ENCODE results near the gene NID2.

Gene NID2

GRCh38 chr14:52058341-52058740 is 10.5 kb downstream of the NID2 start:
- DNase-seq (ENCODE audit: low read depth) = no peak

DNA sequence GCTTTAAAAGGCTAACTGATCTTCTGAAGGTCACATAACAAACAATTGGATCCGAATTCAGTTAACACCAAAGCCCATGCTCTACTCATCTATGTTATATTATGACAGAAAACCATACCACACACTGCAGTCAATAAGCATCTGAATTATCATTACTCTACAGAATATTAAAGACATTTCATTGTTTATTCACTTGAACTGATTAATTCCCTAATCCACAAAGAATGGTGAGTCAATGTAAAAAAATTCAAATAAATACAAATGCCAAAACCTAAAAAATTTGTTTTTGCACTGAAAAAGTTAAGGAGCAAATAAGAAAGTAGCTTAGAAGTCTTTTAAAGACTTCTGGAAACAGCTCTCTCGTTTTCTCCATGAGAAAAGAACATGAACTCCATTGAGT is 13.7 kb downstream of the NID2 start:
- DNase-seq (ENCODE audit: low read depth) = no peak

DNA sequence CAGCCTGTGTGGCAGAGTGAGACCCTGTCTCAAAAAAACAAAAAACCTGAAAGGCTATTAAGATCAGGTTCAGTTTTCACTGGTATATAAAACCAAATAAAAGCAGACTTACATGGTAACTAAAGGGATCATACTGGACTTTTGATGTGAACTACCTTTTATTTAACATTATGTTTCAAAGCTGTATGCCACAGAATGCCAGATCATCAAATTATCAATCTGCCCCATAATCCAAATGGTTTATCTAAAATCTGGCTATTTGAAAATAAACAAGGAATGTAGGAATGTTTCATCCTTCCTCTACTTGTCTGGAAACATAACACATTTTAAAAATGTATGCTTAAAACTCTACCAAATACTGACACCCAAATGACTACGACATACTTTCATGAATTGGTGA is 14.2 kb downstream of the NID2 start:
- DNase-seq (ENCODE audit: low read depth) = no peak

GRCh38 chr14:52053044-52053443 is 15.8 kb downstream of the NID2 start:
- DNase-seq (ENCODE audit: low read depth) = no peak

GRCh38 chr14:52052288-52052943 is 16.4 kb downstream of the NID2 start:
- peak; percentile 87 for DNase-seq (ENCODE audit: low read depth)

DNA sequence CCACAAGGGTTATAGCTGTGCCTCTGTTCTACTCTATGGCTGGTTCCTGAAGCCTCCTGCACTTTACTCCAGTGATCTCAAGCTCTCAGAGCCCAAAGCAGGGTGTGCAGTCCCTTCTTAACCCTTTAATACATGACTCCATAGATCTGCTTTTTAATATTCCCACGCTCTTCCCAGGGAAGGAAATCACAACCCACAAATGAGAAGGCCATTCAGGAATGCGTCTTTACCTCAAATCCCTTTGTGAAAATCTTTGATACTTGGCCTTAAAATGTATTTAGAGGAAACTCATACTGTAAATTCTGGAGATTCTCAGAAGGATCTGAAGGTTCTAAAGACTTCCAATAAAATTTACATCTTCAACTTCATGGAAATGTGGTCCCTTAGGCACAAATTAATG is 17.0 kb downstream of the NID2 start:
- no peak for DNase-seq (ENCODE audit: low read depth)

- no peak for DNase-seq (ENCODE audit: low read depth)
Measured at GRCh38 chr14:52051251-52051650, 17.6 kb downstream of the NID2 start.

- DNase-seq (ENCODE audit: low read depth) = no peak
Measured at GRCh38 chr14:52049721-52050588, 18.9 kb downstream of the NID2 start.

- no peak for DNase-seq (ENCODE audit: low read depth)
Measured at GRCh38 chr14:52049271-52049670, 19.6 kb downstream of the NID2 start.

- DNase-seq (ENCODE audit: low read depth) = no peak
Measured at GRCh38 chr14:52048641-52049204, 20.1 kb downstream of the NID2 start.

- no peak for DNase-seq (ENCODE audit: low read depth)
Measured at GRCh38 chr14:52048116-52048515, 20.7 kb downstream of the NID2 start.

DNA sequence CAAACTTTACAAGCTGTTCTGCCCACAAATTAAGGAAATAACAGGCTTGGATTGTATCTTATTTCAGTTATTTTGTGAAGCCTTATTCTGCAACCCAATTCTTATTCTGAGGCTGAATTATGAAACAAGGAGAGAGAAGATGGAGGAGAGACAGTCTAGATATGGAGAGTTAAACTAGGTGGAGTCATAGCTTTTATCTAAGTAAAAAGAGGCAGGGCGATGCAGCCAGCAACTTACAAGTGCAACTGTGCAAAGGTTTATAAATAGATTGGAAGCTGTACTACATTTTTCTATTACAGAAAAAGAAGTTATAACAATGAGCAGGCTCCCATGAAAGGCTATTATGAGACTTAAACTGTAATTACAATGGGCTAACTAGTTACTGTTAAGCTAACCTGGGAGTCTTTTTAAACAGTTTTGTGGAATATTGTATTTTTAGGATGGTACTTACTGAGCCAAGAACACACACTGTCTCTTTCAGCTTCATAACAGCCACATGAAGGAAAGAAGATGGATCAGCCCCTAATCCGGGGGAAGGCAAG is 22.4 kb downstream of the NID2 start:
- no peak for DNase-seq (ENCODE audit: low read depth)

DNA sequence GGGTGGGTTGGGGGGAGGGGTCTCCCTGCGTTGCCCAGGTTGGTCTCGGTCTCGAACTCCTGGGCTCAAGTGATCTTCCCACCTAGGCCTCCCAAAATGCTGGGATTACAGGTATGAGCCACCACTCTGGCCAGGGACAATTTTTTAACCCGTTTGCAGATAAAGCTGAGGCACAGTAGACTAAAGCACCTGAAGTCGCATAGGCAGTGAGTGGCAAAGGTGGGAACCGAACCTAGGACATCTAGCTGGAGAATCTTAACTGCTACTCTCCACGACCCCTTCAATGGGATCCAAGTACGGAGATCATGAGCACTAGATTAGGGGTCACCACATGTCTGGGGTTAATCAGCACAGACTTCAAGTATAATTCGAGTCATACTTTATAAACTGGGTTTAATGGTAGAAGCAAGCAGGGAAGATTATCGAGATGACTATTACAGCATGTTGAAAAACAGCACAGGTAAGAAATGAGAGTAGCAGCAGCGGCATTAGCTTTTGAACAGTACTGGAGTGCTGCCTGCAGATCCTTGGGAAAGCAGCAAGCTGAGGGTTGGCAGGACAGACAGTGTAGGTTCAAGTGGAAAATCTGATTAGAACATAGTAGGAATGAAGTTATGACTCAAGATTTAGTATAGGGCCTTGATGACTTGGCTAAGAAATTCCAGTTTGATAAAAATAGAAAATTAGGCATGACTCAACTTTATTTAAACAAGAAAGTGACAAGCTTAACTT is 23.9 kb downstream of the NID2 start:
- peak; percentile 70 for DNase-seq (ENCODE audit: low read depth)

GRCh38 chr14:52043690-52044089 is 25.2 kb downstream of the NID2 start:
- DNase-seq (ENCODE audit: low read depth) = no peak

DNA sequence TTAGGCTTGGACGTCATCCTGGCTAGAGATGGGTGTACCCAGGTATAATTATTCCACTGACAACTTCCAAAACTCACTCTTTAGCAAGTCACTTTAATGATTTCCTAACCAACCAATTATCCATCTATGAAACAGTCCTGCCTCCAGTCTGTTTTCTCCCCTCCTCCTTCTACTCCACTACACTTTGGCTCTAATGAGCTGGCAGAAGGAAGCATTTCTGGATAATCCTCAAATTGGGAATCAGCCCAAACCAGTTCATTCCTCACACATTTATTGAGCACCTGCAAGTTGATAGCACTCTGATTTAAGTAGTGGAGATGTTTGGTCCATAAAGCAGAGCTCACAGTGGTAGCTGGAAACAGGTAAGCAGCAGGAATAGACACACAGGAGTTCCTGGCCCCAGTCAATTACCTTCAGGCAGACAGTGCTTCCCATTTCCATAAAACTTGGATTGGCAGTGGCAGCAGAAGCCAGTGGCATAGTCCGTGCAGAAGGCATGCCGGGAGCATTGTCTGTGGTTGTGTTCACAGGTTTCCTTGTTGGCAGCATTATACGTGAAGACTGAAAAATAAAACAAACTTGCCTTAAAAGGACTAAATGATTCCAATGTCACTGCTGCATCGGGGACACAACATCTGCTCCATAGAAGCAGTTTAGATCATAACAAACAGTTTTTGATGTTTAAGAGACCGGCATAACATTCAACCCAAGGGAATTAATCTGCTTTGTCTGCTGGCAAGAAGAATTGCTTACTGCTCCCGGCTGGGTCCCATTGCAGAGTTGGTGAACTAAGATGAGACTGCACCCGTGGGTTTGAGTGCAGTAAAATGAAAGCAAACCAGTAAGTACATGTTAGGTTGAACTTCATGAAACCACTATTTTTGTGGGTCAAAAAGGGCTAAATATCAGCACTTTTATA is 26.2 kb downstream of the NID2 start:
- no peak for DNase-seq (ENCODE audit: low read depth)

DNA sequence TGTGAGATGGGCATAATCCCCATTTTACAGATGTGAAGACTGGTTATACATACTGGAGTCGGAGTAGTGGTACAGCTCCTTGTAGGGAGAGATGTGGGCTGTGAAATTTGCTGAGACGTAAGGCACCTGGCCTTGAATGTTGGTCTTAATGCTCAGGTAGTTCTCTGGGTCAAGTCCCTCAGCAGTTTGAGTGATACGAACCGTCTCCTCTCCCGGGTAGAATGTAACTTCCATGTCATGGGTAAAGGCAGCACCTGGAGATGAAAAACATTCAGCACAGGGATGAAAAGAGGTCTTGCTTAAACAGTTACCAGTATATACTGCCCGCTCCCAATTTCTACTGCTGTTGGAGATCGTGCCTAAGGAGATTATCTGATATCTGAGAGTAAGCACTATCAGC is 28.3 kb downstream of the NID2 start:
- DNase-seq (ENCODE audit: low read depth) = no peak

DNA sequence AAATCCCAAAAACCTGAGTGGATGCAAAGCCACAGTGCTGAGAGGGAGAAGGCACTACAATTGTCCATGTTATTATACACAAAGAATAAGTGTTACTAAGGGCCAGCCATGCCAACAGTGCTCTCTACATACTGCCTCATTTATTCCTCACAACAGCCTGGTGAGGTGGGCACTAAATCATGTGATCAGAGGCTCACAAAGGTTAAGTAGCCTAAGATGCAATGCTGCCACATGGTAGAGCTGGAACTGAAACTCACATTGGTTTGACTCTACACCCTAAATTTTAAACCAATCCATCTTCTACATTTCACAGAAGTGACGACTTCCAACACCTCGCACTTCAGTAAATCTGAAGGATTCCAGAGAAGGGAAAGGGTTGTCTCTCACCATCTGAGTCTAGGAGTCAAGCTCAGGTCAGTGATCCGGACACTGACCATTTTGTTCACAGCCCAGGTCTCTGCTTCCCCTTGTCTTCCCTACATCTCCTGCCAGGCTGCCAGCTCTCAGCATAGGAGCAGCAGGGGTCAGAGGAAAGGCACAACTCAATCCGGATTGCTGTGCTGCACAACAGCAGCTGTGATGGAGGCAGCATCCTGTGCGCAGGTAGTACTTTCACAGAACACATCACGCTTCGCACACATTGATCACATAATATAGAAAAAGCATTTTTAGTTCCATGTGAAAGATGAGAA is 29.6 kb downstream of the NID2 start:
- DNase-seq (ENCODE audit: low read depth) = no peak

DNA sequence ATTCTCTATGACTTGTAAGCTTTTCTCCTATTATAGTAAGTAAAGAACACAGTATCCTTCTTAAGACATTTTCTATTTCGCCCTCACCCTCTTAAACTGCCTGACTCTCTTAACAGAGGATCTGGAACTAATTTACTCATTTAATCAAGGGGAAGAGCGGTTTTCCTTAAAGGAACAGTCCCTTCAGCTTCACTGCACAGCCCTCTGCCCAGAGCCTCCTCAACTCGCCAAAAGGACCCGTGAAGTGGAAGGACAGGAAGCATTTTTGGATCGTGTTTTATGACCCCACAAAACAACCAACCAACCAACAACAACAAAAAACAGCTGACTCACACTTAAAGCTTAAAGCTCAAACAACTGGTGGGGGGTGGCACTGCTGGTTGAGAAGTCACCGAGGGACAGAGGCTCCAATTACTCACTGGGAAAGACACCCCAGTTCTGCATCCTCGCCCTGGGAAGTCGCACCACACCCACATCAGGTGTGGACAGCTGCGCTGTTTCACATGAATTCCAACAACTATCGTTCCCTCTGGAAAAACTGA is 35.7 kb downstream of the NID2 start:
- peak; percentile 51 for DNase-seq (ENCODE audit: low read depth)

DNA sequence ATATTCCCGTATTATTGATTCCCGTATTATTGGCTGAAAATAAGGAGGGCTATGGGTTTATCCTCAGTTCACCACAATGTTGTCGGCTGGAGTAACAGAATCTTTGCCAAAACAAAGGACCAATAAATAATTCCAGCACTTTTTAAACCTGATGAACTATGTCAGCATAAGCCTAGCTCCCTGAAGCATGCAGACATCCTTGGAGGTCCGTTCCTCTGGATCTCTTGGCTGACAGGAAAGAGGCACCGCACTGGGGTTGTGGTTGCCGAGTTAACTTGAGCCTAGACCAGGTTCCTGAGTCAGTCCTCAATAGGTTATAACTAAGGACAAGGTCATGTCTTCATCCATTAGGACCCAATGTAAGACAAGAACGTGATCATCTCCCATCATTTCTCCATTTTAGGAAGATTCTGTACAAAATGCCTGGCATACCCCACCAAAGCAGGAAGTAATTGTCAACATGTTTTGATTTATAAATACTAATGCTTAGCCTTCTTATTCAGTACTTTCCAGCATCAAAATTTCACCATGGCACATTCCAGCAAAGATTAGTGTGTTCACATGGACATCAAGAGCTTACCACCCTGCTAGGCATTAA is 36.6 kb downstream of the NID2 start:
- no peak for DNase-seq (ENCODE audit: low read depth)

DNA sequence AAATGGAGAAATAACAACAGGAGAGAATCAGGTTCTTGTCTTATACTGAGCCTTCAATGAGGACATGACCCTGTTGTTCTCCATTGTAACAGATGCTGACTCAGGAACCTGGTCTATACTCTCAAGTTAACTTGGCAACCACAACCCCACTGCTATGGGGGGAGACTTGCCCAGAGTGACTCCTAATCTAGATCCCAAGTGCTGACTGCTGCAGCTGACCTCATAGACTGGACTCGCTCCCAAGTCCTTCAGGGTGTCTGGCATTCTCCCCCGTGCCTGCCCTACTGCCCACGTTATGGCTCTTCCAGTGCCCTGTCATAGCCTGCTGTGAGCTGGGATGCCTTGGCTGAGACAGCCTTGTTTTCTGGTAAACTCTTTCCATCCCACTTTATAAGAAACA is 37.1 kb downstream of the NID2 start:
- DNase-seq (ENCODE audit: low read depth) = peak; percentile 85
